Measurements from ENCODE around the gene PALM2AKAP2. TPM values are rescaled to one million over a fixed set of nuclear protein-coding genes. Genes with fewer than 3 reads are reported as not detected.

Gene PALM2AKAP2
- total RNA-seq, 1 donor from 2014 or later: under 0.01 TPM

- DNase-seq (ENCODE audit: low read depth in 2 of 2): no peak
Measured at GRCh38 chr9:109771796-109772531, 8.0 kb upstream of the PALM2AKAP2 start.

GRCh38 chr9:109775516-109775915 is 4.5 kb upstream of the PALM2AKAP2 start:
- no peak for DNase-seq (ENCODE audit: low read depth in 2 of 2)

- DNase-seq (ENCODE audit: low read depth in 2 of 2): no peak
Measured at GRCh38 chr9:109776391-109776790, 3.6 kb upstream of the PALM2AKAP2 start.

DNA sequence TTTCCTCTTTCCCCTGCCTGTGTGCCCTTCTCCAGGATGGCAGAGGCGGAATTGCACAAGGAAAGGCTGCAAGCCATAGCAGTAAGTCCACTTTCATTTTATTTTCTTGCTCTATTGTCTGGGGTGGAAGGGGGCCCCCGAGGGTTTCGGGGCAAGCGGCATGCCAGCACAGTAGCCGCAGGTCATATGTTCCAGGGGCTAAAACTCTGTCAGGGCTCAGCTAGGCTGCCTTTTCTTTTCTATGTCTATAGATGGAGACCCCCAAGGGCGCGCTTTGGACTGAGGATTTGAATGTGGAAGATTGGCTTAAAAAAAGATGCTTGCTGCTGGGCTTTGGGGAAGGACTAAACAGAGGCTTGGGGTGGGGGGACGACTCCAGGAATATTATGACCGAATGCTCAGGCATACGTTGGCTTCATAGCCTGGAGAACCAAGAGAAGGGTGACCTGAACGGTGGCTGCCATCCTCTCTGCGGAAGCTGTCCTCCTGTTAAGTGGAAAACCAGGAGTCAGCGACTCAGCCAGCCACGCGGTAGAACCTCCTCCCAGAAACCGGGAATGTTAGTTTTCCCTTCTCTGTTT is 545 bp downstream of the PALM2AKAP2 start:
- no peak for DNase-seq (ENCODE audit: low read depth in 2 of 2)

DNA sequence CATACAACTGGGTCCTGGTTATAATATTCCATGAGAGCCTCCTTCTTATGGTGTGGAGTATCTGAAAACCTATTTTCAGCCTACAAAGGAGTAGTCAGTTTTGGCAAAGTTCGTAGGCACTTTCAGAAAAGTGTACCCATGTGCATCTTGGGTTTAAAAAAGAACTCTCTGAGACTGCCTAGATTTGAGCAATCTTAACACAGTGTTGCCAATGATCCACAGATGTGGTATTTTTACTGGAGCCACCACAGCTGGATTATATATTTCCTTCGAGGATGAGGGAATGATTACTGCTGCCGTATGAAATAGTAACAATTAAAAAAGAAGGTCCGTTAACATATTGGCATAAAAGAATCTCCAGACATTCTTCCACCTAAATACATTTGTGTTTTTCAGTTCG is 1.1 kb downstream of the PALM2AKAP2 start:
- no peak for DNase-seq (ENCODE audit: low read depth in 2 of 2)

DNA sequence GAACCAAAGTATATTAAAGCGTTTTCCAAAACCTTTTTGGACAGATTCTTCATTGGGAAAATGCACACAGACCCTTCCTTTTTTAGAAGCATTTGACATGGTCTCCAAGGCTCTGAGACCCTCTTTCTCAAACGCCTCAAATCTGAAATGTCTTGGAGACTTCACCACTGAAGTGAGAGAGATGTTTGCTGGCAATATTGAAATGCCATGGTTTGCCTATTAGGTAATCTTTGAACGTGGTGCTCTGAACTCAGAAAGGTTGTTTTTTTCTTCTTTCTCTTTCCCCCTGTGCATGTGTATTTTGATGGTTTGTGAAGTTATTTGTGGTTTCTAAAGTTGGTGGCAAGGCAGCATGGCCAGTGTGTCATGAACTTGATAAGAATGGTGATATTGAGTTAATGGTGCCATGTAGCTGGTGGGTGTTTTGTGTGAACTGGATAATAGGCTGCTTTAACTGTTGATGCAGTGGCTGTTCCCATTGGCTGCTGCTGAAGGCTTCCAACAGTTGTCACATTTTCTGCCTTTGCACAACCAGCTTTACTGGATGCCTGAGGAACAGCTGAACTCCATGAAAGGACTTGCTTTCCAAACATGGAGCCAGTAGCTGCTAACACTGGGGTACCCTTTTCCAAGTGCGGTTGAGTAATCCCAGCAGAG is 1.7 kb downstream of the PALM2AKAP2 start:
- no peak for DNase-seq (ENCODE audit: low read depth in 2 of 2)

- no peak for DNase-seq (ENCODE audit: low read depth in 2 of 2)
Measured at GRCh38 chr9:109787735-109788134, 7.7 kb downstream of the PALM2AKAP2 start.

DNA sequence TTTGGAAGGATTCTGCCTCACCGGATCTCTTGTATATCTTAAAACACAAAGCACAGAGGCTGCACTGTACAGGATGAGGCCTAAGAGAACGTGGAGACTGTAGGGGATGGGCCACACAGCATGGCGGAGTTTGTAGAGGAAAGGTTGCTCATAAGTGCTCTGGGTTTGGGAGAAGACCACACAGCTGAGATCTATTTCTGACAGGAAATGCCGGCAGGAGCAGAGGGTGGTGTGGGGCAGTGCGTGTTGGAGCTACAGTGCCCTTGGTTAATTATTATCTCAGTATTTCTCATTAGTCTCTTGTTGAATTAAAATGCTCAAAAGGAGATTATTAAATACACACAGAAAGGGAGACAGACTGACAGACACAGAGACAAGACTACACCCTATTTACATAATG is 9.6 kb downstream of the PALM2AKAP2 start:
- no peak for DNase-seq (ENCODE audit: low read depth in 2 of 2)

- no peak for DNase-seq (ENCODE audit: low read depth in 2 of 2)
Measured at GRCh38 chr9:109789971-109790370, 10.0 kb downstream of the PALM2AKAP2 start.

DNA sequence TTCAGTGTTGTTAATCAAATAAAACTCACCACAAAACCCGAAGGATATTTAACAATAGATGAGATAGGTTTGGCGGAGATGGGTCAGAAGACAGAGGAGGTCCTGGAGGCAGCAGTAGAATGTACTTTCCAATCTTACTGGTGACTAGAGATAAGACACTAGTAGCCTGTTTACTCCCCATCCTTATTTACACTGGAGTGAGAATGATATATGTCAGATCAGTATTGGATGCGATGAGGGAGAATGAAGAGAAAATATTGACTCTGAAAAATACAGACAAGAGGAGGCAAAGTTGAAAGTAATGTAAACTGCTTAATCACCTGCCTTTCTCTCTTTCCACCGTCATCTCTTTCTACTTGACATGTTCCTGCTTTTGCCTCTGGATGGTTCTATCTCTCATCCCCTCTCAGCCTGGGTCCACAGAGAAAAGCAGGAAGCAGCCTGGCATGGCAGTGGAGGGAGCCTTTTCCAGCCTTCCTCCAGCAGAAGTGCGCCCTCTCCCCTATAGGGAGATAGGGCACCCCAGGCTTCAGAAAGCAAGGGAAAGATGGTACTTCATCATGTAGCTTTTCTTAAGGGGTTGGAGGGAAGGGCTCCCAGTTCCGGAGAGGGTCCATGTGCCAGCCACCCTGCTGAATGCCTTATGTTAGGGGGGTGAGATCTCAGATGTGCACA is 11.1 kb downstream of the PALM2AKAP2 start:
- no peak for DNase-seq (ENCODE audit: low read depth in 2 of 2)

DNA sequence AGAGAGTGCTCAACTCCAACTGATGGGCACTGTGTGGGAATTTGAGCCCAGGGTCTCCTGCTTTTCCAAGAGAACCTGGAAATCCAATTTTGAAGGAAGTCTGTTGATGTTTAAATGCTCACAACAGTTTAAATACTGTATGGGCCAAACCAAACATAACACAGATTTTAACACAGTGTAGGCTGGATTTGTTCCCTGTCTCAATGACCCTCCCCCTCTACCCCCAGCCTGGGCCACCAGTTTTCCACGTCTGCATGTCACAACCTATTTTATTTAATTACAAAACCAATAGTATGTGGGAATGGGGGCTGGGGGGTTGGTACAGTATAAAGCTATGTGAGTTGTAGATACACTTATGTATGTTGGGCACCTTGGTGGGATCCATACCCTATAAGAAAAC is 11.7 kb downstream of the PALM2AKAP2 start:
- no peak for DNase-seq (ENCODE audit: low read depth in 2 of 2)

- peak in 1 of 2 donors; percentile 38 for DNase-seq (ENCODE audit: low read depth in 2 of 2)
Measured at GRCh38 chr9:109792951-109793546, 13.1 kb downstream of the PALM2AKAP2 start.

DNA sequence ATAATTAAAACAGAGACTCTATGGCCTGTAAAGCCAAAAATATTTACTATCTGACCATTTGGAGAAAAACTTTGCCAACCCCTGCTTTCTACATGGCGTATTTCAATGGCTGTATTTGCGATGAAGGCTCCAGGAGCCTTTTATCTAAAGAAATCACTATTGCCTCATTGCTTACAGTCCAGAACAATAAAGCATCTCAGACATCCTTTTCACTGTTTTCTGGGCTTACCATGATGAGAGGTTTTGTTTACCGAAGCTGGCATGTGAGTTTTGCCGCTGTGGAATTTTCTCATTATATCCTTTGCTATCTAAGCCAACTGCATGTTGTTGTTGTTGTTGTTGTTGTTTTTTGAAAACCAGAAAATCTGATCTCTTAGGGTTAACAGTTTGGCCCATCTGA is 13.9 kb downstream of the PALM2AKAP2 start:
- no peak for DNase-seq (ENCODE audit: low read depth in 2 of 2)

DNA sequence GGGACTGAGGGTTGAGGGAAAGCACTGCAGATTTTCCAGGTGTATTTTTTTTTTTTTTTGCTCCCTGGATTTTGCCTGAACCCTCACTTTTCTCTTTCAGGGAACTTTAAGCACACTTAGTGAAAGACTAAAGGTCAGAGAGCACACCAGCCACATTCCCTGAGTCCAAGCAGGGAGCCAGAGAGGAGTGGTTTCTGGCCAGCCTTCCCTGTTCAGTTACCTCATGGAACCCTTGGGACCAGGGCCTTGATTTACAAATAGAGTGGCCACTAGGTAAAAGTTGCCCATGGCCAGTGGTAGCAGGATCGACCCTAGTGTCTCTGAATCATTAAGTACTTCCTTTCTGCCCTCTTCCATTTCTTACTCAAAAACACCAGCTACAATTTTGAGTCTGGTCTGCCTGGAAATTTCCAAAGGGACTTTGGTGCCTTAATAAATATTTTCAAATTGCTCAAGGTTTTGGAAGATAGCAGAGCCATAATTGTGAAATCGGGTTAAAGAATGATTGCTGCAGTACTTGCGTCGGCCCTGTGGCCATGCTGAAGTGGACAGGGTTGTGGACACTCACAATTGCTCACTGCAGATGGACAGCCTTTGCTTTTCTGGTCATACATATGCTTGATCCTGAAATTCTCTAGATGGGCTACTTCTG is 14.5 kb downstream of the PALM2AKAP2 start:
- DNase-seq (ENCODE audit: low read depth in 2 of 2): no peak

DNA sequence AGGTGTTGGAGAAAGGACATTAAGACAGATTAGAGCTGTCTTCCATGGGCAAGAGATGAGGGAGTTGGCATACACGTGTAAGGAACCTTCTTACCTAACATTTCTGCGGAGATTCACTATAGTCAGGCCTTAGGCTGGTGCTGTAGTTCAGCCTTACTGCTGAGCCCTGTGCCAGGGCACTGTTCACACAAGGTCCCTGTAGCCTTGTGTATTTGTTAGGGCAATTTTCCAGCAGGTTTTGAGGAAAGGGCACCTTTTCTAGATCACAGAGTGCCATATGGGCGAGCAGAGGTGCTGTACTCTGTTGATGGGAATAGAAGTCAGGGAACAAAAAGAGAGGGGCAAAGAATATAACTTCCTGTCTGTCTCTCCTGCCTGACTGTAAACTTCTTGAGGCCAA is 15.6 kb downstream of the PALM2AKAP2 start:
- DNase-seq (ENCODE audit: low read depth in 2 of 2): no peak

GRCh38 chr9:109796078-109796477 is 16.1 kb downstream of the PALM2AKAP2 start:
- no peak for DNase-seq (ENCODE audit: low read depth in 2 of 2)

- no peak for DNase-seq (ENCODE audit: low read depth in 2 of 2)
Measured at GRCh38 chr9:109797006-109797405, 17.0 kb downstream of the PALM2AKAP2 start.

DNA sequence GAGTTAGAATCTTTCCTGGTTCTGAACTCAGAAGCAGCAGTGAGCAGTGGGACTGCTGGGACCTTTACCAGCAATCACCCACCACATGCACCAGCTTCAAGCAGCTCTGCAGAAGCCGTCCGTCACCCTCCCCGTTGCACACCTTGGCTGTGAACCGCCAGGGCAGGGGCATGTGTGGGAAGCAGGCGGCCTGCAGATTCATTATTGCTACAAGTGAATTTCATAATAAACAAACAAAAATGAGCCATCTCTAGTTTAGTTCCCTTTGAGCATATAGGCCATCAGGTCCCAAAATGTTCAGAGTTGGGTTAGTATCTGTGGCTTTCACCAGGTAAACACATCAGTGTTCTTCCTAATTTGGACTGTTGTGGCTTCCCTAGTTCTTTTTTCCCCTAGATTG is 17.5 kb downstream of the PALM2AKAP2 start:
- DNase-seq (ENCODE audit: low read depth in 2 of 2): no peak

GRCh38 chr9:109799141-109799540 is 19.1 kb downstream of the PALM2AKAP2 start:
- no peak for DNase-seq (ENCODE audit: low read depth in 2 of 2)

GRCh38 chr9:109799792-109800191 is 19.8 kb downstream of the PALM2AKAP2 start:
- DNase-seq (ENCODE audit: low read depth in 2 of 2): peak in 1 of 2 donors; percentile 27

DNA sequence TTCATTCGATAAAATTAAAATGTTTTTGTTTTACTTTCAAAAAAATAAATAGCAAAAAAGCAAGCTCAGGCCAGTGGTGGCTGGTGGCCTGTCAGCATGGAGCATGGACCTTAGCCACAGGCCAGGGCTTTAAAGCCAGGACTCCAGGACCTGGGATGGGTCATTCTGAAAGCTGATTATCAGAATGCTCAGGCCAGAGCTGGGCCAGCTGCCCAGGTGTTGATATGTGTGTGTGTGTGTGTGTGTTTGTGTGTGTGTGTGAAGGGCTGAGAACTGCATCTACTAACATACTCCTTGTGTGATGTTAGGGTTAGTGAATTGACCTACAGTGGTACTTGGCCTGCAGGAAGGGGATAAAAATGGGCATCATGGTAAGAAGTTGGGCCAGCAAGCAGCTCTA is 21.5 kb downstream of the PALM2AKAP2 start:
- no peak for DNase-seq (ENCODE audit: low read depth in 2 of 2)
